Measurements from ENCODE around the gene POU2F1. TPM values are rescaled to one million over a fixed set of nuclear protein-coding genes. Genes with fewer than 3 reads are reported as not detected.

POU2F1 gene
- polyA plus RNA-seq, 2 of the 4 experiments (the other 2 are of a cell fraction) = 2.9 to 9.4 TPM

DNA sequence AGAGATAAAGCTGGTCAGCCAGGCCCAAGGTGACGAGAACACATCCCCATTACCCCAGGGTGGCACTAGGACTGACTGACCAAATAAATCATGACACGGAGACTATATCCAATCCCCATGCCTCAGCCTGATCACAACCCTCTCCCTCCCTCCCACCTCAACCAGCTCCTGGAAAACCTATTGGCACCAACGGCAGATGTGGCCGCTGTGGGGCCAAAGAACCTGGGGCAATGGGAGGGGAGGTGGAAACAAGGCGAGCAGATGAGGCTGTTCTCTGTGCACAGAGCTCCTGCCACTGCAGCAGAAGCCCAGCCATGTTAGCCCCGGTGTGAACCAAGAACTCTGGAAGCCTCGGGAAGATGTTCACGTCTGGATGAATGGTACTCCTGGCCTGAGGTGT, 220.1 kb downstream of the POU2F1 start:
- POLR2A ChIA-PET = no interaction called here
- ATAC-seq (no peak), DNase-seq (ENCODE audit: low read depth in 1 of 2, low spot score in 1 of 2) (no peak), FAIRE-seq (no peak)
- Histone ChIP-seq H3K4me2 (no peak overlapping the region), H3K27ac (no peak overlapping the region), H3K9me3 (no peaks in the 10 kb centered on the region; the same call in 2 of the 3 replicates), H3K4me1 (no peaks in the 10 kb centered on the region), H3K4me3 (no peak overlapping the region)
- CTCF ChIA-PET = interaction anchor here (0.6 to 8.3 kb wide), 29 partner anchors 9 to 531 kb away, joined by 3 to 72 read pairs (median 4); partner anchors contain the start of genes CD247 and POU2F1
- TF ChIP-seq HEYL (CRISPR knock-in tag; IDR thresholded peaks at IDR 0.05) = no peak
- 86% methylated on average over 8 of the region's 8 CpGs for WGBS (ENCODE audit: missing lambda C conversion rate)

DNA sequence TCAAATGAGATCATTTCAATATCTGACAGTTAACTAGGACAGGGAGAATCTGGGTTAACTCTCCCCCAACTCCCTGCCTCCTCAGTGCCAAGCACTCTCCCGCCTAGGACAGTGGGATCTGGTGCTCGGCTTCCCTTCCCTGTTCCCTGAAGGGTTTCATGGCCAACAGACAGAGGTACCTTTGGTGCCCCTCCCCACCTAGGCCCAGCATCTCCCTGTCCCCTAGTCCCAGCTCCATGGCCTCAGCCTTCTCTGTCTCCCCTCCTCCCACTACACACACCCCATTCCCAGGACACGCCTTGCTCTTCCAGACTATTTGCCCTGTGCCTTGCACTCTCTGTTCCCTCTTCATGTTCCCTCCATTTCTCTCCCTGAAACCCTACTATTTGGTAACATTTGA, 220.5 kb downstream of the POU2F1 start:
- no peak for FAIRE-seq
- no peak for ATAC-seq
- ChIA-PET POLR2A (no interaction called here), CTCF (interaction anchor here (0.6 to 8.3 kb wide), 36 partner anchors 9 to 531 kb away, joined by 3 to 72 read pairs (median 4); partner anchors contain the start of genes CD247 and POU2F1)
- no peak for TF ChIP-seq RARB (CRISPR knock-in tag; IDR thresholded peaks at IDR 0.05)
- TF ChIP-seq NR3C1 (IDR thresholded peaks at IDR 0.05) = no peak
- no peak for TF ChIP-seq CTCF (IDR thresholded peaks at IDR 0.05)
- no peak for TF ChIP-seq ESRRA (IDR thresholded peaks at IDR 0.05; ENCODE audit: borderline replicate concordance, low read length)
- TF ChIP-seq, protein P1, sequence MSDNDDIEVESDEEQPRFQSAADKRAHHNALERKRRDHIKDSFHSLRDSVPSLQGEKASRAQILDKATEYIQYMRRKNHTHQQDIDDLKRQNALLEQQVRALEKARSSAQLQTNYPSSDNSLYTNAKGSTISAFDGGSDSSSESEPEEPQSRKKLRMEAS (IDR thresholded peaks at IDR 0.05) = no peak
- TF ChIP-seq NPAS2 (CRISPR knock-in tag; IDR thresholded peaks at IDR 0.05; ENCODE audit: borderline replicate concordance) = no peak
- TF ChIP-seq, protein P2, sequence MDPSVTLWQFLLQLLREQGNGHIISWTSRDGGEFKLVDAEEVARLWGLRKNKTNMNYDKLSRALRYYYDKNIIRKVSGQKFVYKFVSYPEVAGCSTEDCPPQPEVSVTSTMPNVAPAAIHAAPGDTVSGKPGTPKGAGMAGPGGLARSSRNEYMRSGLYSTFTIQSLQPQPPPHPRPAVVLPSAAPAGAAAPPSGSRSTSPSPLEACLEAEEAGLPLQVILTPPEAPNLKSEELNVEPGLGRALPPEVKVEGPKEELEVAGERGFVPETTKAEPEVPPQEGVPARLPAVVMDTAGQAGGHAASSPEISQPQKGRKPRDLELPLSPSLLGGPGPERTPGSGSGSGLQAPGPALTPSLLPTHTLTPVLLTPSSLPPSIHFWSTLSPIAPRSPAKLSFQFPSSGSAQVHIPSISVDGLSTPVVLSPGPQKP (IDR thresholded peaks at IDR 0.05; ENCODE audit: low read depth, low read length) = no peak
- no peak for TF ChIP-seq HOXB13 (CRISPR knock-in tag; IDR thresholded peaks at IDR 0.05; ENCODE audit: low read depth)
- TF ChIP-seq, protein P3, sequence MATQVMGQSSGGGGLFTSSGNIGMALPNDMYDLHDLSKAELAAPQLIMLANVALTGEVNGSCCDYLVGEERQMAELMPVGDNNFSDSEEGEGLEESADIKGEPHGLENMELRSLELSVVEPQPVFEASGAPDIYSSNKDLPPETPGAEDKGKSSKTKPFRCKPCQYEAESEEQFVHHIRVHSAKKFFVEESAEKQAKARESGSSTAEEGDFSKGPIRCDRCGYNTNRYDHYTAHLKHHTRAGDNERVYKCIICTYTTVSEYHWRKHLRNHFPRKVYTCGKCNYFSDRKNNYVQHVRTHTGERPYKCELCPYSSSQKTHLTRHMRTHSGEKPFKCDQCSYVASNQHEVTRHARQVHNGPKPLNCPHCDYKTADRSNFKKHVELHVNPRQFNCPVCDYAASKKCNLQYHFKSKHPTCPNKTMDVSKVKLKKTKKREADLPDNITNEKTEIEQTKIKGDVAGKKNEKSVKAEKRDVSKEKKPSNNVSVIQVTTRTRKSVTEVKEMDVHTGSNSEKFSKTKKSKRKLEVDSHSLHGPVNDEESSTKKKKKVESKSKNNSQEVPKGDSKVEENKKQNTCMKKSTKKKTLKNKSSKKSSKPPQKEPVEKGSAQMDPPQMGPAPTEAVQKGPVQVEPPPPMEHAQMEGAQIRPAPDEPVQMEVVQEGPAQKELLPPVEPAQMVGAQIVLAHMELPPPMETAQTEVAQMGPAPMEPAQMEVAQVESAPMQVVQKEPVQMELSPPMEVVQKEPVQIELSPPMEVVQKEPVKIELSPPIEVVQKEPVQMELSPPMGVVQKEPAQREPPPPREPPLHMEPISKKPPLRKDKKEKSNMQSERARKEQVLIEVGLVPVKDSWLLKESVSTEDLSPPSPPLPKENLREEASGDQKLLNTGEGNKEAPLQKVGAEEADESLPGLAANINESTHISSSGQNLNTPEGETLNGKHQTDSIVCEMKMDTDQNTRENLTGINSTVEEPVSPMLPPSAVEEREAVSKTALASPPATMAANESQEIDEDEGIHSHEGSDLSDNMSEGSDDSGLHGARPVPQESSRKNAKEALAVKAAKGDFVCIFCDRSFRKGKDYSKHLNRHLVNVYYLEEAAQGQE (IDR thresholded peaks at IDR 0.05) = no peak
- TF ChIP-seq, protein P4, sequence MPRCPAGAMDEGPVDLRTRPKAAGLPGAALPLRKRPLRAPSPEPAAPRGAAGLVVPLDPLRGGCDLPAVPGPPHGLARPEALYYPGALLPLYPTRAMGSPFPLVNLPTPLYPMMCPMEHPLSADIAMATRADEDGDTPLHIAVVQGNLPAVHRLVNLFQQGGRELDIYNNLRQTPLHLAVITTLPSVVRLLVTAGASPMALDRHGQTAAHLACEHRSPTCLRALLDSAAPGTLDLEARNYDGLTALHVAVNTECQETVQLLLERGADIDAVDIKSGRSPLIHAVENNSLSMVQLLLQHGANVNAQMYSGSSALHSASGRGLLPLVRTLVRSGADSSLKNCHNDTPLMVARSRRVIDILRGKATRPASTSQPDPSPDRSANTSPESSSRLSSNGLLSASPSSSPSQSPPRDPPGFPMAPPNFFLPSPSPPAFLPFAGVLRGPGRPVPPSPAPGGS (IDR thresholded peaks at IDR 0.05) = no peak
- TF ChIP-seq ZFP36 (IDR thresholded peaks at IDR 0.05; ENCODE audit: borderline replicate concordance, partially characterized antibody) = no peak
- TF ChIP-seq HDAC2 (IDR thresholded peaks at IDR 0.05) = no peak
- TF ChIP-seq CBX2 (IDR thresholded peaks at IDR 0.05; ENCODE audit: borderline replicate concordance, low read depth) = no peak
- no peak for TF ChIP-seq FOXS1 (CRISPR knock-in tag; IDR thresholded peaks at IDR 0.05)
- no peak for TF ChIP-seq HEYL (CRISPR knock-in tag; IDR thresholded peaks at IDR 0.05)
- TF ChIP-seq CHD4 (IDR thresholded peaks at IDR 0.05; ENCODE audit: borderline replicate concordance) = no peak
- Histone ChIP-seq H3K9me3 (no peaks in the 10 kb centered on the region), H3K4me1 (no peaks in the 10 kb centered on the region), H3K27ac (no peak overlapping the region), H3K4me3 (no peak overlapping the region), H3K4me2 (no peak overlapping the region)
- DNase-seq (ENCODE audit: low read depth in 1 of 2, low spot score in 1 of 2) = no peak
- 92% methylated on average over 3 of the region's 3 CpGs for WGBS (ENCODE audit: missing lambda C conversion rate)

Data from A549 (cell line).